Cerebellar nuclear complex (tissue), 1 donor: ENCODE measurements around the gene NPAS3.

ENCODE experiments used
- DNase-seq, 2 experiments: peaks; one replicate each; lab custom pipeline; 2025; lab: John Stamatoyannopoulos, UW

NPAS3 gene

DNA sequence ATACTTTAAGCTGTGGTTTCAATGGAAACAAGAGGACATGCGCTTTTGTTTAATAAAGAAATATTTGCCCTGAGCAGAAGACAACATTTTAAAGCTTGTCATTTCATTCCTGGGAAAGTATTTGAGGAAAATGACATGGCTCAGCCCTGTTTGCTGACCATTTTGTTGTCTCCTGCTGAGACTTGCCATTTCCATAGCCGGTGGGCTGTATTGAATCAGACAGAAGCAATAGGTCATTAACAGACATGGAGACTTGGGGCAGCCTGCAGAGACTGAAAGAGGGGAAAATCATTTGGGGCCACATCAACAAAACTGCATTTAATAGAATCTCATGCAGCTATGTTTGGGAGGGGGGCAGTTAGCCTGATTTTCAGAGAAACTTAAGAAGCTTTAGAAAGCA is 443.0 kb downstream of the NPAS3 start:
- DNase-seq: no peak

DNA sequence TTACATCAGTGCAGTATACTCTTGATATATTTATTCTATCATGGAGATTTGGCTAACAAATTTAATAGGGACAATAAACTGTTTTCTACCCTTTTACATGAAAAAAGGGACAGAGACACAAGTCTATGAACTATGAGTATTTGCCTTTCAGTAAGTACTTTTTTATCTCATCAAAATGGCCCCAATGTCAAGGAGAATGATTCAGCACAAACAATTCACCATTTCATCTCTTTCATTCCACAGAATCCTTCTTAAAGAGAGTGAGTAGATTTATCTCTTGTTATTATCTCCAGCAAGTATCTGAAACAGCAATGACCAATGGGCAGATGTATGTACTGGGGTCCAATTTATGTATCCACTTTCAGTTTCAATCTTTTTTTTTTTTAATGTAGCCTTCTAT is 447.5 kb downstream of the NPAS3 start:
- no peak for DNase-seq

DNA sequence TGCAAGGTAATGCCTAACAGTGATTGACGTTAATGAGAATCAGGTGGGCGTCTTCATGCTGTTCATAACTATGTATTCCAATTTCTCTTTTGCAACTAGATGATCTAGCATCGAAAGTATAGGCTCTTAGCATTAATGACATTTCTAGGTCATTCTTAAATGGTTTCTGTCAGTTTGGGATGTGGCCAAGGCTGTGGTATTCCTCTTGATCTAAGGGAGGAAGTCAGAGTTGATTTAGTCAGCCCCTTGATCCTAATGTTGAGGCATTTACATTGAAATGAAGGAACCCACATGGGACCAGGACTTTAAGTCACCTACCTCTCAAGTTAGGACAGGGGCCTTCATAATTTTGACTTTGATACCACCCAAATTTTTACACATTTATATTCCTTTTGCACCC is 448.1 kb downstream of the NPAS3 start:
- no peak for DNase-seq

DNA sequence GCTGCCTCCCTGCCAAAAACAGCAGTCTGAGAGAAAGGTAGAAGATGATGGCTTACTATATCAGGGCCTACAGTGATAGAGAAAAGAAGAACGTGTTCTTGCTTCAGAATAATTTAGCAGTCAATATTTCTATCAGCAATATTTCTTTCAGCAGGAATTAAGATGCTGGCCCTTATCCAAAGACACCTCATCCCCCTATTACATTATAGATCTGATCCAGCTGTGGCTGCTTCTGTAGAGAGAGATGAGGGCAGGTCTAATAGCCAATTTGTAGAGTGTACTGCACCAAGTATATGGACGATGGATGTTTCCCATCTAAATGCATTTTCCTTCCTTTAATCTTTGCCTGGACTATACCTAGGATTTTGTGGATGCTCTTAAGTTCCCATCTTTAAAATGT is 451.7 kb downstream of the NPAS3 start:
- DNase-seq: no peak

DNA sequence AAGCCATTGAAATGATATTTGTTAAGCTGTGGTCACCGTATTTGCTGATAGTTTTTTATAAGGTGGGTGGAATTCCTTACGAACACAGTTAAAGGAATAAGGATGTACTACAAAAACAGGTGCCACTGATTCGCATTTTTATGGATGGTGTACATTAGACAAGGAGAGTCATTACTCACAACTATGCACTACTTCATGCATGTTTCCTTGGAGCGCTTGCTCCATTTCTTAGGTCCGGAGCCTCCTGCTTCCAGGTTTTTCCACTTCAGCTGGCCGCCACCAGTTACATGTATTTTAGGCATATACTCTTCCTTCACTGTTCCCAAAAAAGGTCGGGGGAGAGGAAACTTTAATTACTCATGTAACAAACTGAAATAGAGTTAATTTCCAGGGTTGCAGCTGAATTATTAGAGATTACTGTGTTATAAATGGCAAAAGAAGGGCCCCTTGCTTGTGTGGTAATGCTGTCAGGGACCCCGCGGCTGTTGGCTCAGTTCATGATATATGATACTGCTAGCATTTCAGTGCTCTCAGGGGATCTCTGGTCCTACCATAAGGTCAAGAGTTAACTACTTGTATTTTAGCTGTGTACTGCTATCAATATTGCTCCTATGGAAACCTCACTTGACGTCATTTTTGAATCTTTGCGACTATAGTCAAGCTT is 454.7 kb downstream of the NPAS3 start:
- no peak for DNase-seq

DNA sequence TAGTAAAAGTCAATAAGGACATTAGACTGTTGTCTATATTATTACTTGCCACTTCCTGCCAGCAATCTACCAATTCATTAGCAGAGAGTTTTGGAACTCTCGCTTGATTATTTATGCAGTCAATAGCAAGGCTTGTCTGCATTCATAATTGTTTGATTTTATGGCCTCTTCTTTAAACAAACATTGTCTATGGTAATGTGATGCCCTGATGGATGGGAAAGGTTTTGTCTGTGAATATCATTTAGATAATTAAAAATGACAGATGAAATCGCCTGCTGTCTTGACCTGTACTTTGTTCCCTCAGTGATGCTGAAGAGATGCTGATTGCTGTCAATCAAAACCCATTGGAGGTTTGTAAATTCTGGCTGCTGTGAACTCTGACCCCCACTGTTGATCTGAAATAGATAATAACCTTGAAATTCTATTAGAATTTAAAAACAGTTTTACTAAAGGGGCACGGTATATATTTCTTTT is 455.3 kb downstream of the NPAS3 start:
- no peak for DNase-seq

DNA sequence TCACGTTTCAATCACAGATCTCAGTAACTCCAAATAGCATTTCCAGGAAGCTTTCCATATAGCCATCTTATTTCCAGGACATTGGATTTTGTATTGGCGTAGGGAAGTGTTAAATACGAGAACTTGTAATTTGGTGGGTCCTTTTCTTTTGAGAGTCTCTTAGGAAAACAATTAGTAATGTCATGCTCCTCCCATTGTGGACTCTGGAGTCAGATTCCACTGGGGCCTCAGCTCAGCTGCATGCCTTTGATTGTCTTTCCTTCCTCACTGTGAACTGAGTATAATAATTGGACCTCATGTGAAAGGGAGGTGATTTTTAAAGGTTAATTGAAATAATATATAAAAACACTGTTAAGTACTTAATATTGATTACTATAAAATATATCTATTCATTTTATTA is 462.6 kb downstream of the NPAS3 start:
- DNase-seq: no peak

DNA sequence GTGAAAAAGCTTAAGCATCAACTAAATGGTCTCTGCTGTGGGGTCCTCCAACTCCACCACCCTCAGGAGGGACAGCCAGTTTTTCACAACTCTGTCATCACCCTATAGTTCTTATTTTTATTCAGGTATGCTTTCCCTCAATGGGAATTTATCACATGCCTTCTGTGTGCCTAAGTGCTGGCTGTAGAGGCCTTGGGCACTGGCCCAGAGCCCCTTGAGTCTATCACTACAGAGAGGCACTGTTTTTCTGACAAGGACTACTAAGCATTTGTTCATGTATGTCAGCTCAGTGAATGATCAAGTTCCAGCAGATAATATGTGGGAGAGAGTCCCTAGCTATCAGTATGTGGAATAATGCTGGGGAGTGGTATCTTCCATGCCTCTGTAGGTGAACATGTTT is 463.9 kb downstream of the NPAS3 start:
- DNase-seq: no peak

DNA sequence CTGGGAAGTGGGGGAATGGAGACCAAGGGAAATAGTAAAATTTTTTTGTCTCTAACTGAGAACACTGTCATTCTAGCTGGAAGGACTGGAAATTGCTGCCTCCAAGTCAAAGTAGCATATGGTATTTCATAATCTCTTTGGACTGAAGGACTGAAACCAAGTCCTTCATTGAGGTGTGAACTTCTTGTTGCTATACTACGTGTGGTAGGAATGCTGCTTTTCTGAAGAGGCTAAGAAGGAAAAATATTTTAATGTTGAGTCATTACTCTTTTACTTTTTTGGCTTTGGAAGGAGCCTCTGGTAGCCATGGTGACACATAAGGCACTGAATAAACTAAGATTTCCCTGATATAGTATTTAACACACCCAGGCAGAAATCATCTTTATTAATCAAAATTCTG is 465.4 kb downstream of the NPAS3 start:
- no peak for DNase-seq

DNA sequence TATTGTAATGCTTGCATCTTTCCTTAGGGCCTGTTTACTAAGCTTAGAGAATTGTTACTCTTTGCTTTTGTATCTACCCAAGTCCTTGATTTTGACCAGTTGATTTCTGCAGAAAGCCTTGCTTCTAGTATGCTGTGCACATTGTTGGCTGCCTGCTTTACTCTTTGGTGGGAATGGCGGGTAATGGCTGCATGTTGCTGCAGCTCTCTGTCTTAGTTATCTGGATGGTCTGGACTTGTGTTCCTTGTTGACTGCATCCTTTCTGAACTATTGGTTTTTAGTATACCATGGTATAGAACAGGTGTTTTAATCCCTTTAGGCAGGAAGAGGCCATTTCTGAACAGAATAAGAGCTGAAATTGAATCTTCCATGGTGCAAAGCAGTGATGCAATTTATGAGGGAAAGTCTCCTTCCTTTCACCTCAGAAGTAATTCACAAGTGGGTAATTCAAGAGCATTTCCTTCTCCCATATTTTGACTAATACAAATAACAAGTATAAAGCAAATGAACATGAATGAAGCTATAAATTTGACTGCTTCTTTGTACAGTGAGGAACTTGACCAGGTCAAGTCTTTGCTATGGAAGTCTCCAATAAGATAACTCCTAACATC is 466.4 kb downstream of the NPAS3 start:
- no peak for DNase-seq

DNA sequence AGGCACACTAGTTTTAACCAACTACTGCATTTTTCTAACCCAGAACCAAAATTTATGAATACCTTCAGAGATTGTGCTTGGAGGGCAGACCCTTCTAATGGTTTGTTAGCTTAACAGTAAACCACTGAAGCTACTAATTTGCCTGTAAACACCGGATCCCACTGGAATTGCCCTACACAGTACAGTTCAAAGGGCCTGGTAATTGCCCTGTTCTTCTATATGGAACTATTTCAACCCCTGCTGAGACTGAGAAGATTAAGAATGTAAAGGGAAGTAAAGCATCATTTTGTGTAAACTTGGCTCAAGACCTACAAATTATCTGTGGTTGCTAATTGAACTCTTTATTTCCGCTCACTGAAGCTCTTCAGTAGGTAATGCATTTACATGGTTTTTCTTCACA is 468.1 kb downstream of the NPAS3 start:
- no peak for DNase-seq

DNA sequence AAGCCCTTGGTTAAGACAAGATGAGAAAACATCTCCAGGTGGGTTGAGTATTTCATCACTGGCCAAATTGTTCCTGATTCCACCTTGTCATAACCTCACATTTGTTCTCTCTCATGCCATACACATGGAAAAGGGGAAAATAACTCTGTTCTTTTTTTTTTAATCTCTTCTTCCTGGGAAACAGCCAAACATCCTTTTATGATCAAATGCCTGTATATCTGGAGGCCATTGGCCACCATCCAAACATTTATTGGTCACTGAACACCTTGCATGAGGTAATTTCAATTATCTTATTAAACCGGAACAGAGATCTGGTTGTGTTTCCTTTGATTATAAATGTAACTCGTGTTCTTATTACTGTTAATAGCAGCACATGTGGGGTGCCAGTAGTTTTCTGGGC is 469.6 kb downstream of the NPAS3 start:
- DNase-seq: no peak

DNA sequence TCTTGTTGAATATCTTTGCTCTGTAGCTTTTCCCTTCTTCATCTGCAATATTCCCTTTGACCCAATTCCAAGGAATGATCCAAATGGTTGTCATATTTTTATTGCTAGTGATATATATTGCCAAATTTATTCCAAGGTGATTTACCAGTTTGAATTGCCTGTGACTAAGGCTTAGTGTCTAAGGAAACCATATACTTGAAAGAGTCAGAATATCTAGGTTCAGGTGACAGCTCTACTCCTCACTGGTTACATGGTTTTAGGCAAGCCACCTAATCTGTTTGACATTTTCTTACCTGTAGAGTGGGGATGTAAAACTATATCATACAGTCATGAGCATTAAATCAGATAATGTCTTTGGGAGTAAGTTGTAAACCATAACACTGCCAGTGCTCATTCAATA is 473.8 kb downstream of the NPAS3 start:
- no peak for DNase-seq

DNA sequence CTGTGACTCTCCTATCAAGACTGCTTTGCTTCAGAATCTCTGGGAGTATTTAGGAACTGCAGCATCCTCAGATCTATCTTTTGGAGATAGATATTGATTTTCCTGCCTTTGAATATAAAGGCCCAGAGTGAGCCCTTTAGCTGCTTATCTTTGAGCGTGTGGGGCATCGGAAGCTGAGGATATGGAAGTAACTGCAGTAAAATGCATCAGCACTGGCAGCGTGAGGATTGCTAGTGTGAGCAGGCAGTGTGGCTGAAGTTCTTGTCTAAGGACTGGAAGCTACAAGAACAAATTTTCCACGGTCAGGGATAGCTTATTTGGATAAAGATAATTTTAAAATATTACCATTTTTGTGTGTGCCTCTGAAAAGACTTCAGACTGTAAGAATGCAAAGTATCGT is 474.7 kb downstream of the NPAS3 start:
- no peak for DNase-seq

DNA sequence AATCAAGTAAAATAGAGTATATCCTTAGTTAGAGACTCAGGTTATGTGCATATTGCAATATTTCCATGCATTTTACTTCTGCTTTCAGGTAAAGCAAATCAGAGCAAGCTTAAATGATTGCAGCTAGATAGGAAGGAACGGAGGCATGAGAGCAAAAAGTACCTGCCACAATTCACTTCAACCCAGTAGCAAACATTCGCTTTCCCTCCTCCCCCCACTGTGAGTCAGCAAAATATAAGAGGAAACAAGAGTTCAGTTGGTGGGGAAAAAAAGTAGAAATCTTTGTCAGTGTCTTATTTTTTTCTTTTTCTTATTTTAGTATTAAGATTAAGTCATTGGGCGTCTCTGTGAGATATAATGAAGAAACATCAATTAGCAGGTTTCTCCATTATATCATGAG is 475.4 kb downstream of the NPAS3 start:
- DNase-seq: no peak

DNA sequence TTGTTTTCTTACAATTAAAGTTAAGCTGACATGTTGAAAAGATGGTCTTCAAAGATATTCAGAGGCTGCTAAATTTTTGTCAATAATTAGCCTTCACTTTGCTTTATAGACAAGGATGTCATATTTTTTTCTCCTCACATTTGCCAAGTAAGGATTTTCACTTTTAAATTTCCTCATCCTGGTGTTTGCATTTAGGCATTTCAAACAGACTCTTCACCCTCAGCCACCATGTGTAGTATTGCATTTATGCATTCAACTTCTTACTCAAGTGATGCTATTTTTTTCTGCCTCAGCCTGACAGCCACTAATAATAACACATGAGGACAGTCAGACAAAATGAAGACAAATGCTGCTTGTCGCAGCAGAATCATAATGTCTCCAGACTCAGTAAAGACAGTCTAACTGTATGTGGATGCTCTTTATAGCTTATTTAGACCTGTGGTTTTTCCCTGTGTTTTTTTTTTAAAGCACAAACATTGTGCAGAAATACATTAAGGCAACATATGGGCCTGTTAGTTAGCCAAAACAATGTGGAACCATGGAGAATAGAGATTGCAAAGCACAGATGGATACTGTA is 481.5 kb downstream of the NPAS3 start:
- DNase-seq: no peak

DNA sequence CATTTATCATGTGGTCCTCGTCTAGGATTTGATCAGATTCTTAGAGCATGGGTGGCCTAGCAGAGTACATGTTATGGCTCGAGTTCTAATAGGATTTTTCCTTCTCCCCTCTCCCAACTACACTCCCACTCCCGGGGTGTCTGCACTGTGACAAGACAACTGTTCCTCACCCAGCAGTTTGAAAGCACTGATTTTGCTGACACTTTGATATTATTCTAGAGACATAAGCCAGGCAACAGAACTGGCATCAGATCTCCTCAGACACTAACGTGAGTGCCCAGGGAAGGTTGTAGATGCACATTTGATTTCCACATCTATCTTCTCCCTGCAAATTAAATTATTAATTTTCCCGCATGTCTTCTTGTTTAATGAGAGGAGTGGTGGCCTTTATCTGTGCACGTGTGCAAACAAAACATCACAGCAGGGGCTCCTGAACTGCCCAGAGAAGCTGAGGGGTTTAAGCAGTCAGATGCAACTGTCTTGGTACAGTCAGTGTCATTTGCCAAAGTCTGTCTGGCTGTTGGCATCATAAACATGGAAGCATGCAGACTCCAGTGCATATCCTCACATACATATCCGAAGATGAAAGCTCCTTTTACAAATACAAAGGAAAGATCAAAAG is 491.8 kb downstream of the NPAS3 start:
- DNase-seq: no peak

DNA sequence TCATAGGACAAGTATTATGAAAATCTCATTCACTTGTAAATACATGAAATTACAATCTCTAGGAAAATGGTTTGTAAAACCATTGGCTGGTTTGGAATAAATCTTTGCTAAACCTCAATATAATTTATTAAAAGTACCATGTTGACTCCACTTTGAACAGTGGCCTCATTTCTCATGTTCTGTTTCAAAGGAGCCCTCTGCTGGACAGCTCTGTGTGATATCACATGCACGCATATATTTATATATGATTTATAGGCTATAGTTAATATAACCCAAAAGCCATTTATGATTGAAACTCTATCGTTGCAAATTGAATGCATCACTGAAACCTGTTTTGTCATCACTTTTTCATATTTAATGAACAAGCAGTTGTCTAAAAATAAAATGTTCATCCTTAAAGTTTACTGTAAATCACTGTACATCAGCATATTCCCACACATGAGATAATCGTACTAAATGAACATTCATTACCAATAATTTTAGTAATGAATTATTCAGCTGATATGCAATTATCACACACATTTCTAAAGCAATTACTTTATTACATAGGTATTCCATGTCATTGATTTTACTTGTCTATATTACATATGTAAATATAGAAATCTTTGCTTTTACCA is 493.8 kb downstream of the NPAS3 start:
- DNase-seq: no peak

DNA sequence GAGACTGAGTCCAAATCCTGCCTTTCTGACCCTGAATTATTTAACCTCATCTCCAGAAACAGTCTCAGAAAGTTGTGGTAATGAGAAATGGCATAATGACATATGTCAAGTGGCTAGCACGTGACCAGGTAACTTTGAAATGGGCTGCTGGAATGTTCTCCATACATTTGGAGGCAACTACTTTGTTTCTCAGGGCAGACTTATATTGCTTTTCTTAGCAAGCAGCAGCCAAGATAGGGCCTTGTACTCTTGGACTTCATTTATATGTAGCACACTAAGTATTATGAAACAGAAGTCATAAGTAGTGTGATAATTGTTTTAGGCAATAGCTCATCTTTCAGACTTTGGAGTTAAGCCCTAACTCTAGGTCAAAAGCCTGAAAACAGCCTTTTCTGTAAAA is 494.7 kb downstream of the NPAS3 start:
- no peak for DNase-seq

DNA sequence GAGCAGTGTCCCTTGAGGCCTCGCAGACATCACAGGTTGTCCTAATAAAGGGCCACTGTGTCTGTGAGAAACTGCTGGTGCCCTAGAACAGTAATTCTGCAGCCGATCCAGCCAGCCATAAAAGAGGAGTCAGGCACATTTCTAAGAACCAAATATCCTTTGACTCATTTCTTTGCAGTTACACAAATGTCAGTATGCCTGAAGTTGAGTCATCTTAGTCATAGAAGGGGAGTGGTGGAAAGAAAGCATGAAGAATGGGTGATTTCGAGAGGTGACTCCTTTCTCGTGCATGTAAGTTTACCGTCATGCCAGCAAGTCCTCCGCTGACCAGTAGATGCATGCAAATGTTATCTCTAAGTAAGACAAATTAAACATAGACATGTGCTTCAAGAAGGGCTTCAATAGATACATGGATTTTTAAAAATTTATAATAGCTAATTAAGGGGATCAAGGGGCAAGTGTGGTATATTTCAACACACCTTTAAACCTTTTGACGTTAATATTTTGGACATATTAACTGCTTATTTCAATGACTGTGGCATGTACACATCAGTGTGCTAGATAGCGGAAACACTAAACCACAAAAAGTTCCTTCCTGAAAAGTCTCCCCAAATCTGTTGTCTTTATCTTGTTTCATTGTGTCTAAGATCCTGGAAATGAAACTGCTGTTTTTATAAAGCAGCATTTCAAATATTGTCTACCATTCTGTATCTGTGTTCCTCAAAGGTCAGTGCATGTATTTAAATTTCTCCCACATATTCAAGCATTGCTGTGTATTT is 497.4 kb downstream of the NPAS3 start:
- no peak for DNase-seq

DNA sequence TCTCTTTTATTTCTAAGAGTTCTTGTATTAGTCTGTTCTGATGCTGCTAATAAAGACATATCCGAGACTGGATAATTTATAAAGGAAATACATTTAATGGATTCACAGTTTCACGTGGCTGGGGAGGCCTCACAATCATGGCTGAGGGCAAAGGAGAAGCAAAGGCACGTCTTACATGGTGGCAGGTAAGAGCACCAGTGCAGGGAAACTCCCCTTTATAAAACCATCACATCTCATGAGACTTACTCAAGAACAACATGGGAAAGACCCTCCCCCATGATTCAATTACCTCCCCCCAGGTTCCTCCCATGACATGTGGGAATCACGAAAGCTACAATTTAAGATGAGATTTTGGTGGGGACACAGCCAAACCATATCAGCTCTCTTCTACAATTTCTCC is 503.0 kb downstream of the NPAS3 start:
- no peak for DNase-seq

DNA sequence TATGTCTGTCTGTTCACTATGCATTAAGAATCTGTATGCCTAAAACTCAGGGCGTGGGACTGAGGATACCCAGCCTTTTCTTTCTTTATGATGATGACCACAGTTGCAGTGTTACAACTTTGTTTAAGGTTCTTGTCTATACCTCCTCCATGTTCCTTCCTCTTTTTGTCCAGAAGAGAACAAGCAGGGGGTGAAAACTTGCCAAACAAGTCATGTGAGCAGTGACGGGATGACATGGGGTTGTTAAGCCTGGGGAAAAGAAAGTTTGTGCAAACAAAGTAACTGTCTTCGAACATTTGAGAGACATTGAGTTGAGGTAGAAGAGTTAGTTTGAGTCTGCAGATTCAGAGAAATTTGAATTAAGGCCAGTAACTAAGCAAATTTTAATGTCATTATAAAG is 505.5 kb downstream of the NPAS3 start:
- no peak for DNase-seq
